CD1c-positive myeloid dendritic cell (primary cell): ENCODE results near the gene ASRGL1.
"Not testable (repeated sequence)": the region's sequence is repeated elsewhere in the genome, so short reads cannot be mapped to it uniquely, and the experiment has no call there.

Experiments used
- DNase-seq: peaks from one replicate; pipeline ENCODE4 v3.0.0-alpha.2; 2016; ENCODE audit errors: extremely low spot score

ASRGL1 gene

GRCh38 chr11:62337303-62338181 is at the start of gene ASRGL1:
Gene ASRGL1, plus strand, starts transcription at chr11:62337448. Its CDS starts 530 bp downstream, at chr11:62337978.
- peak; percentile 91 for DNase-seq

GRCh38 chr11:62295504-62295903 is 41.7 kb upstream of the ASRGL1 start:
- no peak for DNase-seq

GRCh38 chr11:62298975-62299374 is 38.3 kb upstream of the ASRGL1 start, which contains the start of gene SCGB1D4:
Gene SCGB1D4, minus strand, starts transcription at chr11:62299075. Its CDS starts 65 bp downstream, at chr11:62299010.
- DNase-seq = no peak

GRCh38 chr11:62306227-62306626 is 31.0 kb upstream of the ASRGL1 start:
- no peak for DNase-seq

GRCh38 chr11:62307950-62308349 is 29.3 kb upstream of the ASRGL1 start:
- DNase-seq = no peak

GRCh38 chr11:62309991-62310390 is 27.3 kb upstream of the ASRGL1 start:
- DNase-seq = no peak

GRCh38 chr11:62315431-62315830 is 21.8 kb upstream of the ASRGL1 start:
- peak; percentile 57 for DNase-seq

- DNase-seq = no peak
These were observed 14.7 kb upstream of the ASRGL1 start for GRCh38 chr11:62322524-62322923.

- peak; percentile 84 for DNase-seq
These were observed 12.3 kb upstream of the ASRGL1 start for GRCh38 chr11:62324731-62325556.

- DNase-seq = not testable (repeated sequence)
These were observed 11.5 kb upstream of the ASRGL1 start for GRCh38 chr11:62325781-62326180.

GRCh38 chr11:62326719-62327118 is 10.5 kb upstream of the ASRGL1 start:
- not testable (repeated sequence) for DNase-seq

GRCh38 chr11:62327541-62327940 is 9.7 kb upstream of the ASRGL1 start:
- not testable (repeated sequence) for DNase-seq

GRCh38 chr11:62331264-62331663 is 6.0 kb upstream of the ASRGL1 start:
- not testable (repeated sequence) for DNase-seq

GRCh38 chr11:62333768-62334167 is 3.5 kb upstream of the ASRGL1 start:
- no peak for DNase-seq

- DNase-seq = not testable (repeated sequence)
These were observed 322 bp upstream of the ASRGL1 start for GRCh38 chr11:62336949-62337302.

- no peak for DNase-seq
These were observed 970 bp downstream of the ASRGL1 start for GRCh38 chr11:62338218-62338617.

- peak; percentile 70 for DNase-seq
These were observed 3.1 kb downstream of the ASRGL1 start for GRCh38 chr11:62340269-62340901.

- no peak for DNase-seq
These were observed 4.3 kb downstream of the ASRGL1 start for GRCh38 chr11:62341588-62341987.

GRCh38 chr11:62343646-62344190 is 6.5 kb downstream of the ASRGL1 start:
- DNase-seq = peak; percentile 22

- peak; percentile 76 for DNase-seq
These were observed 7.0 kb downstream of the ASRGL1 start for GRCh38 chr11:62344210-62344609.

GRCh38 chr11:62345861-62346260 is 8.6 kb downstream of the ASRGL1 start:
- no peak for DNase-seq
